Measurements from ENCODE around the gene HAGH.

- TF ChIP-seq CTCF (IDR thresholded peaks at IDR 0.05) (no peak), POLR2A (IDR thresholded peaks at IDR 0.05) (no peak)
Observed at GRCh38 chr16:1790261-1790610, 36.4 kb downstream of the HAGH start.

All from right lobe of liver (tissue), 4 donors.